AG09309 (cell line): ENCODE data around the gene CDIPT.
A peak's percentile ranks its signal among the peaks of the same experiment; 100 is the strongest.

ENCODE experiments used
- DNase-seq: peaks from one replicate; pipeline ENCODE4 v3.0.0-alpha.2; 2010; ENCODE audit warnings: low read depth
- H3K4me3 ChIP-seq: 2 replicates; pipeline ENCODE4 v1.5.1; 2011; ENCODE audit warnings: mild to moderate bottlenecking, low read depth, low read length, moderate library complexity; ENCODE audit not compliant: control insufficient read depth
- CTCF ChIP-seq: IDR thresholded peaks from 2 replicates; pipeline ENCODE4 v1.5.1; 2011; ENCODE audit warnings: mild to moderate bottlenecking, low read depth, low read length, inconsistent platforms; ENCODE audit not compliant: insufficient read depth, control insufficient read depth; ENCODE audit errors: missing control alignments

CDIPT gene

GRCh38 chr16:29862383-29862883, 593 bp downstream of the CDIPT start:
- no peak for DNase-seq
- peak overlapping the region; percentile 79 for H3K4me3 ChIP-seq
- peak; percentile 33 for TF ChIP-seq CTCF

- no peak for TF ChIP-seq CTCF
- no peak overlapping the region for H3K4me3 ChIP-seq
- DNase-seq: no peak
These were observed 2.8 kb downstream of the CDIPT start for GRCh38 chr16:29860218-29860617.

DNA sequence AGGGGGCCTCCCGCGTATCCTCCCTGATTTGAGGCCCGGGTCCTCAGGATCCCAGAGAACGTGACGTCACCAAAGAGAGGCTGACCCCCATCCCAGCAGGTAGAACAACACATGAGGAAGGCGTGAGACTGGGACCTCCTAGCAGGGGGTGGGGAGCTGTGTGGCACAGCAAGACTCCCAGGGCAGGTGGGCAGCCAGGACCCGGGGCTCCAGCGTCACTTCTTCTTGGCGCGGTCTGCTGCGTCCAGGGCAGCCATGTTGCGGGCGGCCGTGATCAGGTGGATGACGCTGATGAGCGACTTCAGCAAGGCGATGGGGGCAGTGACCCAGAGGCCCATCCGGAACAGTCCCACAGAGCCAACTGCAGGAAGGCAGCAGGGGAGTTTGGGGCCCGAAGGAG, 4.1 kb downstream of the CDIPT start:
- DNase-seq: no peak
- no peak overlapping the region for H3K4me3 ChIP-seq
- no peak for TF ChIP-seq CTCF

DNA sequence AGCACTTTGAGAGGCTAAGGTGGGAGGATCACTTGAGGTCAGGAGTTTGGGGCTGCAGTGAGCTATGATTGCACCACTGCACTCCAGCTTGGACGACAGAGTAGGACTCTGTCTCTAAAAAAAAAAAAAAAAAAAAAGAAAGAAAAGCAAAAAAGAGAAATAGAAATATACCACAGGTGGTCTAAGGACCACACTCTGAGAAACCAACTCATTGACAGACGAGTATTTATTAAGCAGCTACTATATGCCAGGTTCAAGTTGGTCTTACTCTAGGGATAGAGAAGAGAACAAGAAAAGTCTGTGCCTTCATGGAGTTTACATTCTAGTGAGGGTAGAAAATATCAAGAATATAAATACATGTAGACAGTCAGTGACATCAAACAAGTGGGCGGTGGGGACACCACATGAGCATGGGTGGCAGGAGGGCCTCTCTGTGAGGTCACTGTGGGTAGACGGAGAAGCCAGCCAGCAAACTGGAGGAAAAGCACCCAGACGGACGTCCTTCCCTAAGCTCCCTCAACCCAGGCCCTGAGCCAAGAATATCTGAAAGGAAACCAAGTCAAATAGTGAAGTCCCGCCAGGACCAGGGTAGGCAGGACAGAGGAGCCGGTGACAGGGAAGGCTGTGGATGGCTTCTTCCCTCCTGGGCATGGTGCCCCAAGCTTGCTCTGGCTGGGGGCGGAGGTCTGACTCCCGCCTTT, 4.7 kb downstream of the CDIPT start:
- DNase-seq: no peak
- H3K4me3 ChIP-seq: no peak overlapping the region
- TF ChIP-seq CTCF: no peak

DNA sequence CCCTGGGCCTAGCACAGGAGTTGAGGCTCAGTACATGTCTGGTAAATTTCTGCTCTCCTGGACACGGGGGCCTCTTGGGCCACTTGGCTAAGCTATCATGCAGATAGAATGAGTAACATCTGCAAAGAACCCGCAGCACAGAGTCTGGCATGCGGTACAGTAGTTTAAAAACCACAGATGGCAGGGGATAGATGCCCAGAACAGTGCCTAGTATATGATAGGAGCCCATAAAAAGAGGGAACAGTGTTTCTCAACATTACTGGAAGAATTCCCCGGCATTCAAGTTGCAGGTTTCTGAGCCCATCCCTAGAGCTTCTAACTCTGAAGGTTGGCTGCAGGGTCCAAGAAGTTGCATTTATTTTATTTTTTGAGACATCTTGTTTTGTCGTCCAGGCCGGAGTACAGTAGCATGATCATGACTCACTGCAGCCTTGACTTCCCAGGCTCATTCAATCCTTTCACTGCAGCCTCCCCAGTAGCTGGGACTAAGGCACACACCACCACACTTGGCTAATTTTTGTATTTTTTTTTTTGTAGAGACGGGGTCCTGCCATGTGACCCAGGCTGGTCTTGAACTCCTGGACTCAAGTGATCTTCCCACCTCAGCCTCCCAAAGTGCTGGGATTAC, 5.8 kb downstream of the CDIPT start:
- DNase-seq: peak; percentile 90
- no peak overlapping the region for H3K4me3 ChIP-seq
- TF ChIP-seq CTCF: no peak

DNA sequence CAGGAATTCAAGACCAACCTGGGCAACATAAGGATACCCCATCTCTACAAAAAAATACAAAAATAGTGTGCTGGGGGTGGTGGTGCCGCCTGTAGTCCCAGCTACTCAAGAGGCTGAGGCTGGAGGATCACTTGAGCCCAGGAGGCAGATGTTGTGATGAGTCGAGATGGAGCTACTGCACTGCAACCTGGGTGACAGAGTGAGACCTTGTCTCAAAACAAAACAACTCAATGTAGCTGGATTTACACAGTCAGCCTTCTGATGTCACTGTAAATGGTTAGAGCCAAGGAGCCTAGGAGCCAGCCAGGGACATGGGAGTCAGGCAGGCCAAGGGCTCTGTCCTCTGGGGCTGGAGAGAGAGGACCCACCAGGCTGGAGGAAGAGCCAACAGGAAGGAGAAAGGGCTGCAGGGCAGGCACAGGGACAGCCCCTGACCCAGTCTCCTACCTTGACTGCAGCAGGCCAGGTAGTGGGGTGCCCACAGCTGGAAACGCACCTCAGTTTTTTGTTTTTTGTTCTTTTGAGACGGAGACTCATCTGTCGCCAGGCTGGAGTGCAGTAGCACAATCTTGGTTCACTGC, 8.4 kb downstream of the CDIPT start:
- no peak overlapping the region for H3K4me3 ChIP-seq
- TF ChIP-seq CTCF: no peak
- DNase-seq: no peak
